CD4-positive, CD25-positive, alpha-beta regulatory T cell (primary cell): ENCODE results near the gene RAB11FIP4. TPM values are rescaled to one million over a fixed set of nuclear protein-coding genes. Genes with fewer than 3 reads are reported as not detected.

Source experiments
- ATAC-seq, 2 donors: fragments of 150-1000 bp; cut with Tn5 transposase; one replicate each; pipeline ENCODE4 v1.10.0; 2021; ENCODE audit warnings: low read depth in 2 of 2, moderate number of reproducible peaks in 2 of 2, moderate library complexity in 1 of 2
- DNase-seq, 3 donors: peaks; one replicate each; pipeline versions ENCODE4 v3.0.0 to v3.0.0-alpha.2; 2012 to 2022; ENCODE audit warnings: mixed read lengths in 1 of 3
- H3K27ac ChIP-seq: one replicate; pipeline ENCODE4 v1.7.0; 2013; ENCODE audit warnings: mild to moderate bottlenecking, low read length; ENCODE audit not compliant: insufficient read depth, poor library complexity, severe bottlenecking
- H3K27me3 ChIP-seq: one replicate; pipeline ENCODE4 v1.7.0; 2013; ENCODE audit warnings: low read length; ENCODE audit not compliant: control insufficient read depth, insufficient read depth
- H3K36me3 ChIP-seq: one replicate; pipeline ENCODE4 v1.7.0; 2013; ENCODE audit warnings: mild to moderate bottlenecking, low read length, moderate library complexity; ENCODE audit not compliant: control insufficient read depth, insufficient read depth
- H3K4me1 ChIP-seq: 2 replicates; pipeline ENCODE4 v1.7.0; 2013; ENCODE audit warnings: mild to moderate bottlenecking, low read length; ENCODE audit not compliant: insufficient read depth, control insufficient read depth, poor library complexity, severe bottlenecking
- H3K4me3 ChIP-seq: one replicate; pipeline ENCODE4 v1.7.0; 2013; ENCODE audit warnings: low read depth, mild to moderate bottlenecking, low read length, moderate library complexity
- H3K9me3 ChIP-seq, 2 experiments: 1 replicate in 1 of 2; 2 replicates in 1 of 2; pipeline ENCODE4 v1.7.0; 2013; ENCODE audit warnings: low read length in 2 of 2, mild to moderate bottlenecking in 1 of 2, moderate library complexity in 1 of 2; ENCODE audit not compliant: control insufficient read depth in 2 of 2
- H3K27ac Mint-ChIP-seq, 3 donors: one replicate each; pipeline ENCODE4 v1.8.0; 2020 to 2022; ENCODE audit warnings: mild to moderate bottlenecking in 3 of 3, mixed read lengths in 3 of 3, moderate library complexity in 2 of 3
- H3K27me3 Mint-ChIP-seq: one replicate; pipeline ENCODE4 v1.8.0; 2022; ENCODE audit warnings: mild to moderate bottlenecking, mixed read lengths
- H3K36me3 Mint-ChIP-seq: one replicate; pipeline ENCODE4 v1.8.0; 2020; ENCODE audit warnings: mixed read lengths
- H3K4me1 Mint-ChIP-seq, 4 donors: one replicate each; pipeline ENCODE4 v1.8.0; 2020 to 2022; ENCODE audit warnings: mixed read lengths in 4 of 4, mild to moderate bottlenecking in 1 of 4
- H3K4me3 Mint-ChIP-seq, 4 donors: one replicate each; pipeline ENCODE4 v1.8.0; 2020 to 2022; ENCODE audit warnings: mild to moderate bottlenecking in 4 of 4, mixed read lengths in 4 of 4, moderate library complexity in 3 of 4
- H3K9me3 Mint-ChIP-seq, 7 donors: one replicate each; pipeline ENCODE4 v1.8.0; 2020 to 2022; ENCODE audit warnings: mixed read lengths in 7 of 7, mild to moderate bottlenecking in 3 of 7, moderate library complexity in 2 of 7
- polyA plus RNA-seq, 4 donors: library from polyadenylated mRNA; unstranded; fragments of 300-500 nt; fragmentation: Illumina TruSeq; gene quantifications; one replicate each; pipeline ENCODE4 v1.2.3, GENCODE V29; 2021
- total RNA-seq: library from RNA; stranded (reverse); gene quantifications from one replicate; pipeline ENCODE4 v1.2.3, GENCODE V29; 2022

The RAB11FIP4 gene
- total and polyA plus RNA-seq, 5 donors from 2014 or later = 23.1 to 79.7 (median 23.6) TPM

DNA sequence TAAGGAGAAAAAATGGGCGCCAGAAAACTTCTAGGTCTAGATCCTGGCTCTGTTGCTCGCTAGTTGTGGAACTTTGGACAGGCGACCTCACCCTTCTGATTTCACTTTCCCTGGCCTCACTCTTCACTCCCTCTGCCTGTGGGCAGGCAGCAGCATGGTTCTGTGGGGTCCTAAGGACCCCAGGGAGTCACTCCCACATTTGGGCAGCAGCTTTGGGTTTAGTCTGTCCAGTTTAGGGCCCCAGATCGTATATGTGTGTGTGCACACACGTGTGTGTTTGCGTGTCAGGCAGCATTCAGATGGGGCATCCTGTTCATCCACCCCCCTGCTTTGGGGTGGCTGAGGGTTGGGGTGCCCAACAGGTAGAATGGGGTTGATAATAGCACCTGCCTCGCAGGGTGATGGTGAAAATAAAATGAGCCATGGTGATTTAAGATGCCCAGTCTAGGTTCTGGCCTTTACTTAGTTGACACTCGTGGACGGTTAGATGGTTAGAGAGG is 102.2 kb downstream of the RAB11FIP4 start:
- ATAC-seq (peak in 1 of 2 donors; percentile 15), DNase-seq (peak in 2 of 3 donors; percentile 37 to 70)
- no peaks in the 10 kb centered on the region for H3K9me3 ChIP-seq
- peaks cover 96% of the 10 kb centered on the region for H3K4me1 ChIP-seq
- Mint-ChIP-seq H3K27me3 (no peaks in the 10 kb centered on the region), H3K4me3 (peak overlapping the region; percentile 75 to 94 (median 85)), H3K27ac (peak overlapping the region; percentile 96 to 99 (median 99)), H3K9me3 (no peaks in the 10 kb centered on the region), H3K36me3 (no peaks in the 10 kb centered on the region), H3K4me1 (peaks cover 14 to 97% (median 60%) of the 10 kb centered on the region in 4 donors)
- peak overlapping the region; percentile 59 for H3K4me3 ChIP-seq
- no peaks in the 10 kb centered on the region for H3K27me3 ChIP-seq
- H3K27ac ChIP-seq = peak overlapping the region; percentile 90
- no peaks in the 10 kb centered on the region for H3K36me3 ChIP-seq

DNA sequence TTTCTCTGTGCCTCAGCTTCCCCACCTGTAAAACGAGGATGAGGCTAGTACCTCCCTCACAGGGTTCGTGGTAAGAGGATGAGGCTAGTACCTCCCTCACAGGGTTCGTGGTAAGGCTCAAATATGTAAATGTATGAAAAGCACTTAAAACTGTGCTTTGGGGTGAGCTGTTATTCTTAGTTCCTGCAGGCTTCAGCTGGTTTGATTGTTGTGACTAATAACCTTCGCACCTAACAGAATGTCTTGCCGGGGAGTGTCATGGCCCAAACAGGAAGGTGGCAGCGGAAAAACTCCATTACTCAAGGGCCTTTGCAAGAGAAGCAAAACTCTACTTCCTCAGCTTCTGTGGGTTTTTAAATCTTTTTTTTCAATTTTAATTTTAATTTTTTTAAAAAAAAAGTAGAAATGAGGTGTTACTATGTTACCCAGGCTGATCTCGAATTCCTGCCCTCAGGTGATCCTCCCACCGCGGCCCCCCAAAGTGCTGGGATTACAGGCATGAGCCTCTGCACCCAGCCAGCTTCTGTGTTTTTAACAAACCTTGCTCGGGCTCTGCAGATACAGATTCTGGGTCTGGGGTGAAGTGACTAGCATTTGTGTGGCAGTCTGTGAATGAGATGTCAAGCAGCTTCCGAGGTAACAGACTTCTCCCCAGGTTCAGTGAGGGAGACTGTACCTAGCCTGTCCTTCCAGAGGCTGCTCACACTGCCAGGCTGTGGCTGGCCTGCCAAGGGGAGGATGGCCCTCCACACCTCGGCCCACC is 103.0 kb downstream of the RAB11FIP4 start:
- peak; percentile 87 to 88 for ATAC-seq
- Mint-ChIP-seq H3K27ac (peak overlapping the region; percentile 96 to 99 (median 99)), H3K4me3 (peak overlapping the region; percentile 75 to 94 (median 85)), H3K9me3 (no peaks in the 10 kb centered on the region), H3K27me3 (no peaks in the 10 kb centered on the region), H3K4me1 (peaks cover 14 to 99% (median 59%) of the 10 kb centered on the region in 4 donors), H3K36me3 (no peaks in the 10 kb centered on the region)
- no peaks in the 10 kb centered on the region for H3K27me3 ChIP-seq
- H3K4me1 ChIP-seq = peaks cover 94% of the 10 kb centered on the region
- H3K4me3 ChIP-seq = peak overlapping the region; percentile 59
- no peaks in the 10 kb centered on the region for H3K36me3 ChIP-seq
- H3K27ac ChIP-seq = peak overlapping the region; percentile 90
- peak; percentile 46 to 96 (median 83) for DNase-seq
- no peaks in the 10 kb centered on the region for H3K9me3 ChIP-seq

DNA sequence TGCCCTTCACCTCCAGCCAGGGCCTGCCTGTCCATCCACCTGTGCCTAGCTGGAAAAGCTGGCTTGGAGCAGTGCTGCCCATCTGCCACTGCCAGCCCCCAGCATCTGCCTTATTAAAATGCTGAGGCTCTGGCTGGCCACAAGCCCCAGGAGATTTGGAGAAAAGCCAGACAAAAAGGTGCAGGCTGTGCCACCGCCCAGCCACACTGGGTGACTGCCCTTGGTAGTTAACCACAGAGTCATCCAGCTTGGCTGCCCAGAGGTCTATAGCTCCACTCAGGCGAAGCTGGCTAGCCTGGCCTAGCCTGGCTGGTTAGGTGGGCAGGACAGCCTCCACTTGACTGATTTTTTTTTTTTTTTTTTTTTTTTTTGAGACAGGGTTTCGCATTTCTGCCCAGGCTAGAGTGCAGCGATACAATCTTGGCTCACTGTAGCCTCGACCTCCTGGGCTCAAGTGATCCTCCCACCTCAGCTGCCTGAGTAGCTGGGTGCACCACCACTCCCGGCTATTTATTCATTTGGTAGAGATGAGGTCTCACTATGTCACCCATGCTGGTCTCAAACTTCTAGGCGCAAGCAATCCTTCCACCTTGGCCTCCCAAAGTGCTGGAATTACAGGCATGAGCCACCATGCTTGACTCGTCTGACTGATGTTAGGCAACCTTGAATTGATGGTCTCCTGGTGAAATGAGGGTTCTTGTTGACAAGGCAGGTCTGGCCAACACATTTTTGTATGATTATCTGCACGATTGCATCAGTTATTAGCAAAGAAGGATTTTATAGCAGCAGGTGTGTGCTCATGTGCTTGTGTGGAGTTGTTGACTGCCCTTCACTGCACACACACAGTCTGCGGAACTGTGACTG is 103.8 kb downstream of the RAB11FIP4 start:
- Mint-ChIP-seq H3K27me3 (no peaks in the 10 kb centered on the region), H3K4me1 (peaks cover 14 to 99% (median 55%) of the 10 kb centered on the region in 4 donors), H3K27ac (peak overlapping the region; percentile 96 to 99 (median 97)), H3K36me3 (no peaks in the 10 kb centered on the region), H3K4me3 (peak overlapping the region; percentile 70 to 94 (median 77)), H3K9me3 (no peaks in the 10 kb centered on the region)
- H3K27ac ChIP-seq = peak overlapping the region; percentile 90
- peak overlapping the region; percentile 48 for H3K4me3 ChIP-seq
- no peaks in the 10 kb centered on the region for H3K36me3 ChIP-seq
- ATAC-seq (no peak), DNase-seq (no peak)
- H3K27me3 ChIP-seq = no peaks in the 10 kb centered on the region
- peaks cover 92% of the 10 kb centered on the region for H3K4me1 ChIP-seq
- H3K9me3 ChIP-seq = no peaks in the 10 kb centered on the region

DNA sequence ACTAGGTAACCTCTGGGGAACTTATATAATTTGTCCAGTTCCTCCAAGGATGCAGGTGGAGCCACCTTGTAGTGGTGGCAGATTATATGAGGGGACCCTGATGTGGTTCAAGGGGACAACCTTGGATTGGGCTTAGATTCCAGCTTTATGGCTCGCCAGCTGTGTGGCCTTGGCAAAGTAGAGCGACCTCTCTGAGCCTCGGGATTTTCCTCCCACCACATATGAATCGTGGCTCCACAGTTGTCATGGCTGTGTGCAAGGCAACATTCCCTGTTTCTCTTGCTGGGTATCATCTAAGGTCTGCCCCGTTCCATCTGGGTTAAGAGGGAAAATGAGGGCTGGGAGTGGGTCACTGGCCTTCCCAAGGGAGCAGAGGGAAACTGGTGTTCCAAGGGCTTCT is 104.6 kb downstream of the RAB11FIP4 start:
- peaks cover 83% of the 10 kb centered on the region for H3K4me1 ChIP-seq
- no peak for ATAC-seq

DNA sequence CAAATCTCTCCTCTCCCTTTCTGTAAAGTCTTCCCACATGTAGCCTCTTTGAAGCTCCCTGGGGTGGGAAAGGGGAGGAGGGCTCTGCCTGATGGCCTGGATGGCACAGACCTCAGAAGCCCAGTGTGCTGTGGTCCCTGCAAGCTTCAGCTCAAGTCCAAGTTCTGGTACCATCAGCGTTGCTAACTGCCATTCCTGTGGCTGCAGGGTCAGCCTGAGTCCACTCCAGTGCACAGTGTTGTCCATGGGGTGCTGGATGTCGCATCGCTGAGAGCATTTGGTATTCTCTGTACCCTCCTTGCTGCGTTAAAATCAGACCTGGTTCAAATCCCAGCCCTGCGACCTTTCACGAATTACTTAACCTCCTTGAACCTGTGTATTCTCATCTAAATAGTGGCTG is 105.1 kb downstream of the RAB11FIP4 start:
- Histone ChIP-seq H3K27ac (peak overlapping the region; percentile 90), H3K4me1 (peaks cover 78% of the 10 kb centered on the region), H3K27me3 (no peaks in the 10 kb centered on the region), H3K36me3 (no peaks in the 10 kb centered on the region), H3K9me3 (no peaks in the 10 kb centered on the region), H3K4me3 (peak overlapping the region; percentile 10)
- no peak for ATAC-seq
- Mint-ChIP-seq H3K36me3 (no peaks in the 10 kb centered on the region), H3K27ac (peak overlapping the region; percentile 90 to 99 (median 95)), H3K4me3 (peak overlapping the region in 3 of 4 donors; percentile 13 to 61 (median 60)), H3K27me3 (no peaks in the 10 kb centered on the region), H3K4me1 (peaks cover 14 to 91% (median 45%) of the 10 kb centered on the region in 4 donors), H3K9me3 (no peaks in the 10 kb centered on the region)
- DNase-seq = no peak

More for the DNA sequence above, 104.6 kb downstream of the RAB11FIP4 start:
- Histone ChIP-seq H3K4me3 (peak overlapping the region; percentile 10), H3K36me3 (no peaks in the 10 kb centered on the region), H3K27ac (peak overlapping the region; percentile 90), H3K27me3 (no peaks in the 10 kb centered on the region), H3K9me3 (no peaks in the 10 kb centered on the region)
- Mint-ChIP-seq H3K9me3 (no peaks in the 10 kb centered on the region), H3K4me1 (peaks cover 14 to 95% (median 49%) of the 10 kb centered on the region in 4 donors), H3K27me3 (no peaks in the 10 kb centered on the region), H3K4me3 (peak overlapping the region in 1 of 4 donors; percentile 63), H3K36me3 (no peaks in the 10 kb centered on the region), H3K27ac (peak overlapping the region; percentile 95 to 99 (median 96))
- DNase-seq = no peak

DNA sequence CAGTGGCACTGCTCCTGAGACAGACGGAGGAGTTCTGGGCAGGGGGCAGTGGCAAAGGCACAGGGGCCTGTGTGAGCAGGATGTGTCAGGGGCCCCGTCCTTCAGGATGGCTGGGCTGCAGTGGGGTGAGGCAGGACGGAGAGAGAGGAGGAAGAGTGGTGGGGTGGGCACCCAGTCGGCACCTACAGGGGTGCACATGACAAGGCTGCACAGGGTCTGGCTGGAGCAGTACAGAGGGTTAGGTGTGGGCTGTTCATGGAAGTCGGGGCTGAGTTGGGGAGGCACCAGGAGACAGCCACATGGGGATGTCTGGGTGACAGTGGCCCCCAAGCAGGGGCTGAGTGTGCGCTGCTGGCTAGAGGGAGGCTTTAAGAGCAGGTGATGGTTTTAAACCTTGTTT is 106.0 kb downstream of the RAB11FIP4 start:
- Histone ChIP-seq H3K4me1 (peaks cover 70% of the 10 kb centered on the region), H3K4me3 (no peak overlapping the region), H3K27me3 (no peaks in the 10 kb centered on the region), H3K36me3 (no peaks in the 10 kb centered on the region), H3K9me3 (no peaks in the 10 kb centered on the region), H3K27ac (no peak overlapping the region)
- Mint-ChIP-seq H3K36me3 (no peaks in the 10 kb centered on the region), H3K4me1 (peaks cover 14 to 88% (median 40%) of the 10 kb centered on the region in 4 donors), H3K9me3 (no peaks in the 10 kb centered on the region), H3K4me3 (peak overlapping the region in 2 of 4 donors; percentile 31 to 32), H3K27me3 (no peaks in the 10 kb centered on the region), H3K27ac (peak overlapping the region in 2 of 3 donors; percentile 90 to 99)
- ATAC-seq = no peak
- no peak for DNase-seq

DNA sequence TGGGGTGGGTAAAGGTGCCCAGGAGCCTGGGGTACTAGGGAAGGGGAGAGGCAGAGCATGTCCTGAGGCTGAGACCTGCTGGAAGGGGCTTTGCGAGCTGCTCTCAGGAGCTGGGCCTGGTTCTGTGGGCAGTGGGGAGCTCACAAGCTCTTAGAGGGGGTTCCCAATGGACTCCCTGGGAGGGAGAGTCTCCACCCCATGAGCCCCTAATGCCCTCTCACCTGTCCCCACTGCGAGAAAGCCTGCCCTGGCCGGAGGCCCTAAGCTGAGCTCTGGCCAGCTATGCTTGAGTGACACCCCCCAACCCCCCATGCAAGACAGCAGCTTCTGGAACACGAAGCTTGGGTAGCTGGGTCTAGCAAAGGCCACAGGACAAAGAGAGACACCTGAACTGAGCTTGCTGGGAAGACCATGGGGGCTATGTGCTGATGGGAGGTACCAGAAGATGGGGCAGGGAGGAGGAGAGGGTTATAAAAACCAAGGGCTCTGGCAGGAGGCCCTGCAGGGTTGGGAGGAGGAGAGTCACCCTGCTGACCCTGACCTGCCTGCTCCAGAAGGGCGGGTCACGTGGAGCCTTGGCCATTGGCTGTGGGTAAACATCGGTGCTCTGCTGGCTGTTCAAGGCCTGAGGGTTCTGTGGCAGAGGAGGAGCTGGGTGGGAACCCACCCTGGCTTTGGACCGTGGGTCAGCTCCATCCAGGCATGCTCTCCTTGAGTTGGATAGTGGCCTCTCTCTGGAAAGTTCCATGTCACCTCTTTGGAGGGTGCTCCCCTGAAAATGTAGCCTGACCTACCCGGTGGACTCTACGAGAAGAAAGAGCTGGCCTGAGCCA is 106.7 kb downstream of the RAB11FIP4 start:
- peaks cover 62% of the 10 kb centered on the region for H3K4me1 ChIP-seq

More for the DNA sequence above, 106.7 kb downstream of the RAB11FIP4 start:
- peaks cover 10 to 85% (median 34%) of the 10 kb centered on the region in 4 donors for H3K4me1 Mint-ChIP-seq
- peak overlapping the region; percentile 43 to 99 (median 90) for H3K27ac Mint-ChIP-seq
- DNase-seq = no peak
- H3K9me3 Mint-ChIP-seq = no peaks in the 10 kb centered on the region
- H3K27ac ChIP-seq = no peak overlapping the region
- H3K36me3 Mint-ChIP-seq = no peaks in the 10 kb centered on the region
- H3K36me3 ChIP-seq = no peaks in the 10 kb centered on the region
- no peaks in the 10 kb centered on the region for H3K27me3 Mint-ChIP-seq
- no peak for ATAC-seq
- peak overlapping the region in 1 of 4 donors; percentile 32 for H3K4me3 Mint-ChIP-seq
- H3K4me3 ChIP-seq = no peak overlapping the region
- H3K9me3 ChIP-seq = no peaks in the 10 kb centered on the region
- no peaks in the 10 kb centered on the region for H3K27me3 ChIP-seq
